GM18505 (cell line): ENCODE data around the gene GAB2.
"Not testable (repeated sequence)": the region's sequence is repeated elsewhere in the genome, so short reads cannot be mapped to it uniquely, and the experiment has no call there.

ENCODE experiments used
- ATAC-seq: cut with Tn5 transposase; IDR thresholded peaks from one replicate; pipeline ENCODE4 v1.9.1; 2021; ENCODE audit not compliant: unreplicated experiment
- POLR2A ChIP-seq: IDR thresholded peaks from 4 replicates; pipeline ENCODE4 v1.6.1; 2011; ENCODE audit warnings: borderline replicate concordance; ENCODE audit not compliant: insufficient read depth, insufficient read length; ENCODE audit errors: extremely low read depth

GAB2 gene

GRCh38 chr11:78189174-78189724 is 228.4 kb downstream of the GAB2 start:
- ATAC-seq: no peak
- TF ChIP-seq POLR2A: no peak

- TF ChIP-seq POLR2A: peak; percentile 64
- ATAC-seq: peak; percentile 95
Measured at GRCh38 chr11:78188286-78189173, 229.1 kb downstream of the GAB2 start, which contains the start of the genes KCTD21 and USP35. TSS of gene KCTD21 (minus strand) at chr11:78188626. CDS start at chr11:78174554, 14,072 bp downstream. TSS of gene USP35 (plus strand) at chr11:78188919. CDS start at chr11:78196246, 7,327 bp downstream.

- TF ChIP-seq POLR2A: no peak
- peak; percentile 15 for ATAC-seq
Measured at GRCh38 chr11:78187366-78188285, 230.0 kb downstream of the GAB2 start.

GRCh38 chr11:78181185-78181584 is 236.4 kb downstream of the GAB2 start:
- no peak for TF ChIP-seq POLR2A
- ATAC-seq: no peak

- no peak for ATAC-seq
- no peak for TF ChIP-seq POLR2A
Measured at GRCh38 chr11:78180751-78181150, 236.9 kb downstream of the GAB2 start.

GRCh38 chr11:78179459-78180071 is 238.1 kb downstream of the GAB2 start:
- ATAC-seq: no peak

GRCh38 chr11:78177216-78177615 is 240.4 kb downstream of the GAB2 start:
- no peak for TF ChIP-seq POLR2A
- no peak for ATAC-seq

More at GRCh38 chr11:78179459-78180071, 238.1 kb downstream of the GAB2 start:
- no peak for TF ChIP-seq POLR2A

- TF ChIP-seq POLR2A: no peak
- ATAC-seq: no peak
Measured at GRCh38 chr11:78176605-78177141, 240.9 kb downstream of the GAB2 start.

- not testable (repeated sequence) for ATAC-seq
Measured at GRCh38 chr11:78175862-78176261, 241.8 kb downstream of the GAB2 start.

- TF ChIP-seq POLR2A: no peak
- no peak for ATAC-seq
Measured at GRCh38 chr11:78171951-78172350, 245.7 kb downstream of the GAB2 start.

GRCh38 chr11:78170874-78171549 is 246.6 kb downstream of the GAB2 start:
- ATAC-seq: no peak
- no peak for TF ChIP-seq POLR2A

GRCh38 chr11:78170413-78170812 is 247.2 kb downstream of the GAB2 start:
- no peak for ATAC-seq
- no peak for TF ChIP-seq POLR2A
